Measurements from ENCODE around the gene EIF3I. TPM values are rescaled to one million over a fixed set of nuclear protein-coding genes. Genes with fewer than 3 reads are reported as not detected.

The EIF3I gene
- total and polyA plus RNA-seq, 2 of the 13 experiments (the other 11 are each of a cell fraction or from before 2014, with no cell fraction given), result 210 to 223 TPM

- TF ChIP-seq ZNF280D (CRISPR knock-in tag; IDR thresholded peaks at IDR 0.05) (peak; percentile 74), ZNF318 (CRISPR knock-in tag; IDR thresholded peaks at IDR 0.05) (no peak), ZNF691 (CRISPR knock-in tag; IDR thresholded peaks at IDR 0.05; ENCODE audit: borderline replicate concordance, low read depth) (no peak), ZBTB37 (CRISPR knock-in tag; IDR thresholded peaks at IDR 0.05) (no peak), MZF1 (CRISPR knock-in tag; IDR thresholded peaks at IDR 0.05; ENCODE audit: borderline replicate concordance) (no peak), ZSCAN21 (CRISPR knock-in tag; IDR thresholded peaks at IDR 0.05; ENCODE audit: borderline replicate concordance) (peak; percentile 91), SOX5 (CRISPR knock-in tag; IDR thresholded peaks at IDR 0.05; ENCODE audit: borderline replicate concordance) (peak; percentile 13; the same call in 1 of the 2 replicates), CBX2 (IDR thresholded peaks at IDR 0.05; ENCODE audit: low read depth, low read length) (no peak), CBX2 (CRISPR knock-in tag; IDR thresholded peaks at IDR 0.05; ENCODE audit: low read depth) (no peak)
- TF ChIP-seq, protein P1, sequence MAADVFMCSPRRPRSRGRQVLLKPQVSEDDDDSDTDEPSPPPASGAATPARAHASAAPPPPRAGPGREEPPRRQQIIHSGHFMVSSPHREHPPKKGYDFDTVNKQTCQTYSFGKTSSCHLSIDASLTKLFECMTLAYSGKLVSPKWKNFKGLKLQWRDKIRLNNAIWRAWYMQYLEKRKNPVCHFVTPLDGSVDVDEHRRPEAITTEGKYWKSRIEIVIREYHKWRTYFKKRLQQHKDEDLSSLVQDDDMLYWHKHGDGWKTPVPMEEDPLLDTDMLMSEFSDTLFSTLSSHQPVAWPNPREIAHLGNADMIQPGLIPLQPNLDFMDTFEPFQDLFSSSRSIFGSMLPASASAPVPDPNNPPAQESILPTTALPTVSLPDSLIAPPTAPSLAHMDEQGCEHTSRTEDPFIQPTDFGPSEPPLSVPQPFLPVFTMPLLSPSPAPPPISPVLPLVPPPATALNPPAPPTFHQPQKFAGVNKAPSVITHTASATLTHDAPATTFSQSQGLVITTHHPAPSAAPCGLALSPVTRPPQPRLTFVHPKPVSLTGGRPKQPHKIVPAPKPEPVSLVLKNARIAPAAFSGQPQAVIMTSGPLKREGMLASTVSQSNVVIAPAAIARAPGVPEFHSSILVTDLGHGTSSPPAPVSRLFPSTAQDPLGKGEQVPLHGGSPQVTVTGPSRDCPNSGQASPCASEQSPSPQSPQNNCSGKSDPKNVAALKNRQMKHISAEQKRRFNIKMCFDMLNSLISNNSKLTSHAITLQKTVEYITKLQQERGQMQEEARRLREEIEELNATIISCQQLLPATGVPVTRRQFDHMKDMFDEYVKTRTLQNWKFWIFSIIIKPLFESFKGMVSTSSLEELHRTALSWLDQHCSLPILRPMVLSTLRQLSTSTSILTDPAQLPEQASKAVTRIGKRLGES (CRISPR knock-in tag; IDR thresholded peaks at IDR 0.05; ENCODE audit: borderline replicate concordance), result 0 out of 2 replicates have a peak, but pooled peaks have one; percentile 13
Measured at GRCh38 chr1:32179443-32180185, 42.6 kb upstream of the EIF3I start, which contains the start of gene TXLNA (continued).

Measured in HepG2 (cell line).